GM10248 (cell line): ENCODE data around the gene MS4A15.

Source experiments
- CTCF ChIA-PET: fragments of 300-600 bp; sonication (Branson Sonifier 250); formaldehyde crosslinking; extraction: SDS; loops from one replicate; lab custom pipeline; 2021; ENCODE audit warnings: antibody characterized with exemption; lab: Yijun Ruan, JAX
- POLR2A ChIA-PET: fragments of 350-650 bp; sonication (Branson Sonifier 250); formaldehyde crosslinking; extraction: SDS; loops from one replicate; lab custom pipeline; 2020; ENCODE audit warnings: antibody characterized with exemption; lab: Yijun Ruan, JAX
- DNase-seq: peaks from one replicate; pipeline ENCODE4 v3.0.0; 2012; ENCODE audit errors: extremely low spot score
- TF ChIP-seq, protein P1 (sequence below): IDR thresholded peaks from 2 replicates; pipeline ENCODE4 v1.5.1; 2012; ENCODE audit warnings: mild to moderate bottlenecking, low read depth; ENCODE audit errors: extremely low read depth, missing control alignments, control extremely low read depth

The MS4A15 gene

GRCh38 chr11:60797846-60798630 is 41.4 kb downstream of the MS4A15 start:
- DNase-seq = no peak
- CTCF ChIA-PET = interaction anchor here (1.4 to 1.6 kb wide), 5 partner anchors 12 to 101 kb away, joined by 3 to 5 read pairs (median 4); no protein-coding TSS in a partner anchor
- TF ChIP-seq, protein P1, sequence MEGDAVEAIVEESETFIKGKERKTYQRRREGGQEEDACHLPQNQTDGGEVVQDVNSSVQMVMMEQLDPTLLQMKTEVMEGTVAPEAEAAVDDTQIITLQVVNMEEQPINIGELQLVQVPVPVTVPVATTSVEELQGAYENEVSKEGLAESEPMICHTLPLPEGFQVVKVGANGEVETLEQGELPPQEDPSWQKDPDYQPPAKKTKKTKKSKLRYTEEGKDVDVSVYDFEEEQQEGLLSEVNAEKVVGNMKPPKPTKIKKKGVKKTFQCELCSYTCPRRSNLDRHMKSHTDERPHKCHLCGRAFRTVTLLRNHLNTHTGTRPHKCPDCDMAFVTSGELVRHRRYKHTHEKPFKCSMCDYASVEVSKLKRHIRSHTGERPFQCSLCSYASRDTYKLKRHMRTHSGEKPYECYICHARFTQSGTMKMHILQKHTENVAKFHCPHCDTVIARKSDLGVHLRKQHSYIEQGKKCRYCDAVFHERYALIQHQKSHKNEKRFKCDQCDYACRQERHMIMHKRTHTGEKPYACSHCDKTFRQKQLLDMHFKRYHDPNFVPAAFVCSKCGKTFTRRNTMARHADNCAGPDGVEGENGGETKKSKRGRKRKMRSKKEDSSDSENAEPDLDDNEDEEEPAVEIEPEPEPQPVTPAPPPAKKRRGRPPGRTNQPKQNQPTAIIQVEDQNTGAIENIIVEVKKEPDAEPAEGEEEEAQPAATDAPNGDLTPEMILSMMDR = no peak
- POLR2A ChIA-PET = no interaction called here

DNA sequence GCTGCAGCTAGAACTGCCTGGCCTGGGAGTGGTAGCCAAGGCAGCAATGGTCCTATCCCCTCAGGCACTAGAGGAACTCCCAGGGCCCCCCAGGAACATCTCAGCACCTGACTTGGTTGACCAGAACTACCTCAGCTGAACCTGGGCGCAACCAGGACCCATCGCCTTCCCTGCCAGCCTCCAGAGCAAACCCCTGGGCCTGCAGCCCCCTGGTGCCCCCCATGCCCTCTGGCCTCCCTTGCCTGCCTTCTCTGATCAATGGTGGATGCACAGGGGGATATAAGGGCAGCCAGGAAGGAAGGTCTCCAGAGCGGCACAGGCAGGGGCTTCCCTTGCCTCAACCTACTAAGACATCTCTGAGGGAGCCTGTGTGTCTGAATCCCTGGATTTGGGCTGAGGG is 42.0 kb downstream of the MS4A15 start:
- CTCF ChIA-PET = interaction anchor here (1.4 to 1.7 kb wide), 4 partner anchors 12 to 33 kb away, joined by 3 to 7 read pairs (median 4); no protein-coding TSS in a partner anchor
- TF ChIP-seq, protein P1 = no peak
- POLR2A ChIA-PET = no interaction called here
- DNase-seq = no peak

- DNase-seq = no peak
- TF ChIP-seq, protein P1 = no peak
- POLR2A ChIA-PET = no interaction called here
- CTCF ChIA-PET = interaction anchor here (1.2 to 4.2 kb wide), 4 partner anchors 26 to 98 kb away, joined by 4 to 14 read pairs (median 6); no protein-coding TSS in a partner anchor
Measured at GRCh38 chr11:60801194-60801593, 44.5 kb downstream of the MS4A15 start.

DNA sequence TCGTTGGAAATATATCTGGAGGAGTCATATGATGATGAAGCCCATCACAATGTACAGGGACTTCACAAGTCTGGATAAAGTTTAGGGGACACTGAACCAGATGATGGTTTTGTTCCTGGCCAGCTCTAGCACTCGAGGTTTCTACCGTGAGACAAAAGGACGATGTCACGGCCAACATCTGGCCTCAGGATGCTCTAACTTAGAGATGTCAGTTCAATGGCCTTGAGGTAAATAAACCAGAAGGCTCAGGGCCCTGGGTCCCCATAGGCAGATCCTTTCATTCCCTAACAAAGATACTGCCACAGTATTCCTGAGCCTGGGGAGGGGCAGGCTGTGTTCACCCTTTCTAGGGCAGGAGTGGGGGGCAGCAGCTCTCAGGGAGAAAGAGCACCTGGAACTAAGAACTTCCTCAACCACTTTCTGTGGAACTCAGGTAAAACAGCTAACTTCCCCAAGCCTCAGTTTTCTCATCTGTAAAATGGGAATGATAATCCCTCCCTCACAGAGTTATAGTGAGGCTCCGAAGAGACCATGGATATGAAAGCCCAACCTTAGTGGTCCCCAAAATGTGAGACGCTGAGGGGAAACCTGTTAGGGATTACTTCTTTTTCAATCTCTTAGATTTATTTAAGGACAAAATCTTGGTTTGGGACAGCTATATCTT is 46.7 kb downstream of the MS4A15 start:
- CTCF ChIA-PET = interaction anchor here (4.2 kb wide), 1 partner anchor 27 kb away, joined by 14 read pairs; no protein-coding TSS in a partner anchor
- POLR2A ChIA-PET = no interaction called here
- DNase-seq = no peak
- TF ChIP-seq, protein P1 = no peak

DNA sequence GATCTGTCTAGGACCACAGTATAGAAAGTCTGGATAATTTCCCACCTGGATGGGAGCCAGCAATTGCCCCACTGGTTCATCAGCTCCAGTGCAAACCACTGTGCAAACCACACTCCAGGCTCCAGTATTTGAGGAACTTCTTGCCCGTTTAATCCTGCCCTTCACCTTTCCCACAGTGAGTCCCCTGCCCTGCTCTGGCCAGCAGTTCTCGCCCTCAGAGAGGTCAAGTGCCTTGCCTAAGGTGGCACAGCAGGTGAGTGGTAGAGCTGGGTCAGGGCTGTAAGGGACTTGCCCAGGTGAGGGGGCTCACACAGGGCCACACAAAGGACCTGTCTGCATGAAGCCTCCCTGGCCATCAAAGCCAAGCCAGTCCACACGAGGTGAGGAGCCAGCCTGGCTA is 52.6 kb downstream of the MS4A15 start:
- TF ChIP-seq, protein P1 = no peak
- ChIA-PET POLR2A (no interaction called here), CTCF (interaction anchor here (0.6 to 1.3 kb wide), 4 partner anchors 12 to 22 kb away, joined by 3 to 4 read pairs (median 3); no protein-coding TSS in a partner anchor)
- DNase-seq = no peak

DNA sequence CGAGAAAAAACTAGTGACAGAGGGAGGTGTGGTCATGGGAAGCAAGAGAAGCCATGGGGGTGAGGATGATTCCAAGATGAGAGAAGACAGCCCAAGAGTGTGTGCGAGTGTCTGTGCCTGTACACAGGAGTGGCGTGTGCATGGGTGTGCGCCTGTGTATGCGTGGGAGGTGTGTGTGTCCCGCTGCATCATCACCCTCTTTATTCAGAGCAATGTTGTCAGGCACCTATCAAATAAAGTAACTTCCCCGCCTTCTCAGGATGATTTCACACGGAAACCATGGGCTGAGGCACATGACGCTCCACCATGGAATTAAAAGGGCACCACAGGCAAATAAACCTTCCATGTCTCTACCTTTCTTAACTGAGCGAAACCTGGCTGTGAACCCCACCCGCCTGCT is 53.0 kb downstream of the MS4A15 start:
- POLR2A ChIA-PET = no interaction called here
- DNase-seq = no peak
- CTCF ChIA-PET = interaction anchor here (1.0 to 1.3 kb wide), 2 partner anchors 11 to 47 kb away, joined by 3 to 4 read pairs; no protein-coding TSS in a partner anchor
- TF ChIP-seq, protein P1 = no peak
